ENCODE data around the gene KIAA1217.
"Not testable (repeated sequence)": the region's sequence is repeated elsewhere in the genome, so short reads cannot be mapped to it uniquely, and the experiment has no call there.

The KIAA1217 gene

DNA sequence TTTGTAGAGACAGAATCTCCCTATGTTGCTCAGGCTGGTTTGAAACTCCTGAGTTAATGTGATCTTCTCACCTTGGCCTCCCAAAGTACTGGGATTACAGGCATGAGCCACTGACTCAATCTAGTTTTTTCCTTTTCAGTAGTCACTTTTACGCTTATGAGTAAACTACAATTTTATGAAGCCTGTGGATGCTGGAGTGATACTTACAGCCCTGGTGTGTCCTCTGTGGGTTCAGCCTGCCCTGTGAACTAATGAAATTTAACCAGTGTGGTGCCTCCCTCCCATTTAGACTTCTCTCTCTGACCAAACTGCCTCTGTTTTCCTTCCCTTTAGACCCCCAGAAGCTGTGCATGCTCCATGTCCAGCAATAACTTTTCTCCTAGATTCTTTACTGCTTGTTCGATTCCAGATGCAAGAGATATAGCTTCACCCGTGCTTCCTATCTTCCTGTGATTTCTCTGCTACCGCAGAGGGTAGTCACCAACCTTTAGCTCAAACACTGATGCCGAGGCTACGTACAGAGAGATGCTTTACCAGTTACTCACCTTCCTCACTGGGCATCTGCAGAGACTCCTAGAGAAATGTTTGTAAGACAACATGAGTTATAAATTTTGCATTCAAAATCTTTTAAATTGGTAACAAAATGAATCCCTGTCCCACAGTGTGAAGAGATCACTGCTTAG is 90.8 kb downstream of the KIAA1217 start:
- DNase-seq: no peak

DNA sequence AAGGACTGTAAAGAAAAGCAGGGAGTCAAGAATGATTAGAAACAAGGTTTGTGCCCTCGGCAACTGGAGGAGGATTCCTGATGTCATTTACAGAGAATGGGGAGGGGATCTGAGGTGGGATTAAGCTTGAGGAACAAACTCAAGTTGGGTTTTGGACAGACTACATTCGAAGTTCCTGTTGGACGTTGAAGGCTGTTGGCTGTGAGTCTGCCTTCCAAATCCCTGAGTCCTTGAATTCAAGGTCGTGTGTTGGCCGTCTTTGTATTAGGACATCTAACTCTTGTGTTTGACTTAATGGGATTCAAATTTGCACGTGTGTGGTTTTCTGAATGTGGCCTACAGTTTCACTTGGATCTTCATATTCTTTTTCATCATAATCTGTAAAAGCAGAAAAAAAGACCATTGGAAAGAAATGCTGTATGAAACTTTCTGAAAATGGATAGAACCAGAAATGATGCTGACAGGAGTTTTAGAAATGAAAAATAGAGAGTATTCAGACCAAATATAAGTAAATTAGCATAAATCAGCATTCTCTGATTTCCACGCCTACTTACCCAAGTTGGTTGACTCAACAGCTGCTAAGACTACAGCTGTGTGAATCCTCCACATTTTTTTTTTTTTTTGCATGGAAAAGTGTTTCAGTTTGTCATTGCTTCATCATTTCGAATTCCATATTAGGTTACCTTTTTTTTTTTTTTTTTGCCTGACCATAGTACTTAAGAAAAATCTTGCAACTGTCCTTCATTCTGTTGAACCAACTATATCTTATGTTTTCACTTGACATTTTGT is 94.8 kb downstream of the KIAA1217 start:
- DNase-seq: no peak

DNA sequence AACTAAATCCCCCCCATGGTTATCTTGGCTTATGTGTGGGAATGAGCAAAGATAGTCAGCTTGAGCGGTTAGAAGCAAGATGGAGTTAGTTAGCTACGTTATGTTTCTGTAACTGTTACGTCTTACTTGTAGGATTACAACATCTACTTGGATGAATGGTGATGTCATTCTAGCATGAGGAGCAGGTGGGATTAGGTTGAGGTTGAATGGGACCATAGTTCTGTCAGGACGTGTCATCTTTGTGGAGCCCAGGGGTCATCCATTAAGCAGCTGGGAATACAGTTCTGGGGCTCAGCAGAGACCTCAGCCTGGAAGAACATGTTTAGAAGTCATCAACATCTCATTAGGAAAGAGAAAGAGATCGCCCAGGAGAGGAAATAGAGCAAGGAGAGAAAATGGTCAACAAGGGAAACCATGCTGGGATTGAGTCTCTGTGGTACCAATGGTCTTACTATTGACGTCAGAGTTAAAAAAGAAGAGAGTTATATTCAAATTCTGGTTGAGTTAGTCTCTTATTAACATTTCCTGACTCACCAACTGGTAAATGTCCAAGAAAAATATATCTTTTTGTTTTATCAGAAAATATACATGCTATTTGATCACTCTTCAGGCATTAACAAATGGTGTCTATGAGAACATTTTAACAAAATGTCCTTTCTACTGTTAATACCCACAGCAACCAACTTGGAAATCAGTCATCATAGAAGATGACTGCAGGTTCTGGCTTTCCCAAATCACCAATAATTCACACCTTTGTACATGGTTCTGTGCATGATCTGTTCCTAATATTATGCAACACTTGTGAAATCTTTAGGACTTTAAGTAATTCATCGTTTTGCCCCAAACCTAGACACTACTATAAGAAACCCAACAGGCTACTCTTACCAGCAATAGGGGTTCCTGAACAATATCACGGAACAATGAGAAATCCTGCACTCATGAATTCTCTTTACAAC is 96.9 kb downstream of the KIAA1217 start:
- no peak for DNase-seq

DNA sequence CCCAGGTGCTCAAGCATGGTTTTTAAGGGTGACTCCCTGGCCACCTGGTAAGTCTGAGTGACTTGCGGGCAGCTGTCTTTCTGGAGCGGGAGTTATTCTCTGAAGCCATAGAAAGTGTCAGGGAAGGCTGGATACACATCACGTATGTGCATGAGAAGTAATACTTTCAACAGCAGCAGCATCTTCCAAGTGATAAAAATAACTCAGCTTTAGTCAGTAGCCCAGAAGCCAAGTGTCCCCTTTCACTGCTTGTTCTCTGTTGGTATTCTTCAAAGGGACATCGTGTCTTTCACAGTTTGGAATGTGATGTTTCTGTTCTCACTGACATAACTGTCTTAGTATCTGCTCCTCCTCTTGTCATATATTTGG is 97.6 kb downstream of the KIAA1217 start:
- DNase-seq: no peak

DNA sequence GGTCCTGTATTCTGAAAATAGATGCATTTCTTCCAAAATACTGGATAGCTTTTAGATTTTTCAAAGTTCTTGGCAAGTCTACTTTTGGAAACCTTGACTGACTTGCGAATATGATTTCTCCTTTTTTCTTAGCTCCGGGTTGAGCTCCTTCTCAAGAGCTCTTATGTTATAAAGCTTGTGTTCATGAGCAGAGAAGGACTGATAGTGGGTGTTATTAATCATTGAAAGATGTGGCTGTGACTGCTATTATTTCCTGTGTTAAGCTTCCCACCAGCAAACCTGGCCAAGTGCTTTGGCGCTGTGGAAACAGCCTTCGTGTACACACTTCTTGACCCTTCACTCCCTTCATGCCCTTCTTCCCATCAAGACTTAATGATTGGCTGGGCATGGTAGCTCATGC is 98.2 kb downstream of the KIAA1217 start:
- no peak for DNase-seq

DNA sequence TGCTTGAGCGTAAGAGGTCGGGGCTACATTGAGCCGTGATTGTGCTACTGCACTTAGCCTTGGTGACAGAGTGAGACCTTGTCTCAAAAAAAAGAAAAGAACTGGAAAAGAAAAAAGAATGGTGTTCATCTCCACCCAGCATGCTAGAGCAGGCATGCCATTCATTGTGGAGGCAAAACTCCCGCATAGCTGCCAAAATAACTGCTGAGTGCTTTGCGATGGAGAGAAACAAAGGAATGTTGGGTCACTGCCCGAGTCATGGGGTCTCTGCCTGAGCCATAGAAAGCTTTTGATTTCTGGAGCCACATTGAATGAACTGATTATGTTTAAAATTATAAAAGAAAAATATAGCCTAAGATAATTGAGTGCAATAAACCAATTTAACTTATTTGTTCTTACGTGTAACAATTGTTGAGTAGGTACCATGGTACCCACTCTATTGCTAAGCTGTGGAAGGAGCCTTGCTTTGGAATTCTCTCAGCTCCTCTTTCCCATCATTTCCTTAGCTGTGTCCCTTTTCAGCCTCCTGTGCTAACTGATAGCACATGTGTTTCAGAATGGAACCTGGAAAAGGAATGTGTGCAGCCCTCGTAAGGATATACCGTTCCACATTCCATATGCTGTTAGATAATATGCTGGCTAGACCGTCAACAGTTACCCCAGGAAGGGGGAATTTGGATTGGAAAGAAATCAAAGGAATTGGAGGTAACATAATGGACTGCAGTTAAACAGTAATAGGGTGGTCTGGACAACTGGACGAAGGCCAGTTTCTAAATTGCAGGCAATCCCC is 99.0 kb downstream of the KIAA1217 start:
- DNase-seq: no peak

DNA sequence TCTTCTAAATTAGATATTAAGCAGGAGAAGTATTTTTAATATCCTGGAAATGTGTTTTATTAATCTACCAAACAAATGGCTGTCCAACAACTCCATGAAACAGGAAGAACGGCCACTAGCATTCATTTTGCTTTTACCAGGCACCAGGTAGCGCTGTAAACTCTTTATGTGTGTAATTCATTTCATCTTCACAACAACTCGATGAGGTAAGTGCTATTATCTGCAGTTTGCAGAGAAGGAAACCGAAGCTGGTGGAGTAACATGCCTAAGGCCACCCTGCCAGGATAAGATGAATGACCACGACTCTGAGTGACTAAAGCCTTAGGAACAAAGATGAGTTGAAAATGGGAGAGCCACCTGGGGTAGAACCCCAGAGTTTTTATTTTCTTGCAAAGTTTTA is 101.2 kb downstream of the KIAA1217 start:
- DNase-seq: no peak

DNA sequence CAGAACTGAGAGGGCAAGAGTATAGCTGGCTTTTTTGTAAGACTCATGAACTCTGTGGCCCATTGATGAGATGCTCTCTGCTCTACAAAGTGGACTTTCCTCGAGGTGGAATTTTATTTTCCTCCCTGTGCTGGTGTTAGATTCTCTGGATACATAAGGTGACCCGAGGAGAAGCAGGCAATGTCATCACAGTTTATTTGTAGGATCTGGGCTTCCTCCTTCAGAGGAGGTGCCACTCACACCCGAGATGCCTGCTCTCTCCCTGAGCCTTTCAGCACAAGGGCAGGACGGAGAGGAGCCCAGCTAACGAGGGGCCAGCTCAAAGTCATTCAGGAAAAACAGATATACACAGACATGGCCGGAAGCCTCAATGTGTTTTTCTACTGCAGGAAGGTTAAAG is 103.0 kb downstream of the KIAA1217 start:
- no peak for DNase-seq

DNA sequence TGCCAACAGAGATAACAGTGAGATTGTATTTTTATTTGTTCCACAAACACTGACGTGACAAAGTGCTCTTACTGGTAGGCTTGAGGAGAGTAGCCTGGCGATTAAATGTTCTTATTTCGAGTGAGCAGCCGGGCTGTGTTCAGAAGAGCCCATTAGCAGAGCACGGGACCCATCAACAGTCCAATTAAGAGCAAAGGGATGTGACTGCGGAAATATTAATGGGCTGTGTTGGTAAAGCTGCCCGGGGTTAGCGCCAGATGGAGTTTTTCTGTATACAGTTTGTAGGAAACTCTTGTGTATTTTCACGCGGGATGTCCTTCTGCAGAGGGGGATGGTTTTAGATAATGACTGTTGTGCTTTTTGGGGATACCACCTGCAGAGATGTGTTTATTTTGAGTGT is 104.3 kb downstream of the KIAA1217 start:
- DNase-seq: no peak

DNA sequence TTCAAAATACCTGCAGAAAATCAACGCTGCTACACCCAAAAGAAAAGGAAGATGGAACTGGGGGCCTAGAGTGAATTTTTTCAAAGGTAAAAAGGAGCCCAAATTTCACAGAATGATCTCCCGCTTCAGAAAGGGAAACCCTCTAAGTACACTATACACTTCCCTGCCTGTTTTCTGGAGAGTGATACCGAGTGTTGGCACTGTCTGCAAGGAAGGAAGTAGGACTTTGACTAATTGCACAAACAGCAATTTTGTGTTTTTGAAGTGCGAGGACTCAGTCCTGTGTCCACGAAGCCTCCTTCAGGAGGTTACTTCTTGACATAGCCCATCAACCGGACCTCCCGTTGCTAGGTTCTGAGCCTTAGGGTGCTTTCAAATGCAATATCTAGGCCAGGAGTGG is 106.3 kb downstream of the KIAA1217 start:
- no peak for DNase-seq

DNA sequence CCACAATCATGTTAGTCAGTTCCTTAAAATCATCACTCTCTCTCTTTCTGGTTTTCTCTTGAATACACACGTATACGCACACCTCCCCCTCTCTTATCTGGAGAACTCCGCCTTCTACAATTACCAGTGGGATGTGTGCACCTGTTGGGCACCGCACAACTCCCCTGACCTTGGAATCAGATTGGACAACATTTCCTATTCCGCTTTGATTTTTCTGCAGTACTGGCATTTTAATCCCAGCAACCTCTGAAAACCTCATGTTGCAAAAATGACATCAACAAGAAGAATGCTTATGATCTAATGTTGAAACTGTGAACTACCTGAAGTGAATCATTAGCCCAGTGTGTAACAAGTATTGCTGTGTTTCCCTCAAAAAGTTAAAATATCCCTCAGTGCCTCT is 109.6 kb downstream of the KIAA1217 start:
- DNase-seq: no peak

DNA sequence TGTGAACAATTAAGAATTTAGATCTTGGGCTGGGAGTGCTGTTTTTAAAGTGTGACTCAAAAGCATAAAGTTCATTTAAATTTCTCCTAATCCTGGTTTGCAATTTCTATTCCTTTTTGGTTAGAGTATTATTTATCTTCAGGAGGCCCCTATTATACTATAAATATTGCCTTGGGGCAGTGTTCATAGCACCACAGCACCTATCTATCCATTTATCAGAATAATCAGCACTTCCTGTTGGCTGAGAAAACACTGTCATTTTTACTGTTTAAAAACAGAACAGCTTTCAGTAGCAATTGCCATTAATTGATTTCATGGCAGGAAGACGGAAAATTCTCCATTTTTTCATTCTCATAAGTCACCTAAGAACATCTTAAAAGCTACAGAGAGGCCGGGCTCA is 111.4 kb downstream of the KIAA1217 start:
- DNase-seq: no peak

DNA sequence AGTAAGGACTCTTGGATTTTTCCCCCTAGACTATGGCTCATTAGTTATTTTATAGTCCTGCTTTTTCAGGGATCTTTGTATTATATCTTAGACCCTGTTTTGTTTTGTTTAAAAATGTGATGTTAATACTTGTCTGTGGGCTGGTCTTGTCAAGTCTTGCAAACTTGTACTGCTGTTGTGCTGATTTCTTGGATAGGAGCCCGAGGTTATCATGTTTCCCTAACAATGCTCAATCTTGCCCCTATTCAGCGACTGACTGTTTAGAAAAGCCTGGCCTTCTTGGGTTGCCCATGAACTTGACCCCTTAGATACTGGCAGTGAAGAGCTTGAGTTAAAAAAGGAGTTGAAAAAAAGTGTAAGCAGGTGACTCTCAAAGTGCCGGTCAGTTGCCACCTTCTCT is 115.7 kb downstream of the KIAA1217 start:
- DNase-seq: no peak

DNA sequence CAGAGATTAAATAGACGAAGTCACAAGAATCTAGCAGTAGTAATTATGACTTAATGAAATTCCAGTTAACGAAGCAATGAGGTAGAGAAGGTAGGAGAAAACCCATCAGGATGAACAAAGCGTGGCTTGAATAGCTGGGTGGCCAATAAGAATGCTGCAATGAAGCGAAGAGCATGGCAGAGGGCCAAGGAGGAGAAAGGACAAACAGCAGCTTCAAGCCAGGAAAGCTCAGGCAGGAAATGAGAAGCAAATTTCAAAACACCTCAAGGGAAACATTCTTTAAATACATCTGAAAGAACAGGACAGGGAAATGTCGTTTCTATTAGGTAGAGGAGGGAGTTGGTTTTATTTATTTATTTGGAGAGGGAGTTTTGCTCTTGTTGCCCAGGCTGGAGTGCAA is 122.5 kb downstream of the KIAA1217 start:
- no peak for DNase-seq

DNA sequence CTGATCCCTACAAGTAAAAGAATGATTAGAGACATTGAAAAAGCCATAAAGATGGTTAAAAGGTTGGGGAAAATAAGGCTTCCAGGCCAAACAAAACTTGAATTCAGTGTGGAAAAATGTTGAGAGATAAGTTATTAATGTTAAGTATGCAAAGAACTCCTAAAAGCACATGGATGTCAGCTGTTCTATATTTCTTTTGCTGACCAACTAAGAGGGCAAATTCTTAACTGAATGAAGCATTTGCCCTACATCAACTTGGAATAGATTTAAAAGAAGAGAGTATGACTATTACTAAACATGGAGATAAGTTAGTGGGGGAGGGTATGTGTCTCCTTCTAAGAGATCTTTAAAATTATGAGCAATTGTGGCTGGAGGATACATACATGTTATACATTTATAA is 124.8 kb downstream of the KIAA1217 start:
- no peak for DNase-seq

DNA sequence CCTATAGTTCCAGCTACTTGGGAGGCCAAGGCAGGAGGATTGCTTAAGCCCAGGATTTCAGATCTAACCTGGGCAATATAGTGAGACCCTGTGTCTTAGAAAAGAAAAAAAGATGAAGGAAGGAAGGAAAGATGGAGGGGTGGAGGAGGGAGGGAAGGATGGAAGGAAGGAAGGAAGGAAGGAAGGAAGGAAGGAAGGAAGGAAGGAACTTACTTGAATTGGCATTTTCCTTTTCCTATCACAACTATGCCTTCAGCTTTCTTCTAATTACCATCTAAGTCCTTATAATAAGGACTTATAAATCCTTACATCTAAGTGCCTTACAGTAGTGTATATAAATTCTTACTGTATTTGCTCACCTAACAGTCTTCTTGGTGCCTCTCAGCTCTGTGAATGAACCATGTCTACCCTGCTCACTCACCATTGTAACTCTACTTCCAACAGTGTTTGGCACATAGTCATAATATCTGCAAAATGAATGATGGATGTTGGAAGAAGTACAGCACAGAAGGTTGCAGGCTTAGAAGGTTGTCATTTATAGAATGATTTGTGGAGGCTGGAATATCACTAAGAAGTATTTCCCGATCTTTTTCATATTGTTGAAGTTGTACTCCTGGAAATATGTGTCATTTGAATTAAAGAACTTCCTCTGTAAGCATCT is 125.5 kb downstream of the KIAA1217 start:
- no peak for DNase-seq

DNA sequence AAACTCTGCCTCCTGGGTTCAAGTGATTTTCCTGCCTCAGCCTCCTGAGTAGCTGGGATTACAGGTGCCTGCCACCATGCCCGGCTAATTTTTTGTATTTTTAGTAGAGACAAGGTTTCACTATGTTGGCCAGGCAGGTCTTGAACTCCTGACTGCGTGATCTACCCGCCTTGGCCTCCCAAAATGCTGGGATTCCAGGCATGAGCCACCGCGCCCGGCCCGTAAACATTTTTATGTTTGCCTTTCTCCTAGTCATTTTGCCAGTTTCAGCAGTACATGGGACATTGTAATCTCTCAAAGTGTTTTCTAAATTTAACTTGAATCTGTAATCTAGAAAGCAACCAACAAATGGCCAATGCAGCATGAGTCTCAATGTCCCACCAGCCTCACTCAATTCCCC is 128.8 kb downstream of the KIAA1217 start:
- not testable (repeated sequence) for DNase-seq

DNA sequence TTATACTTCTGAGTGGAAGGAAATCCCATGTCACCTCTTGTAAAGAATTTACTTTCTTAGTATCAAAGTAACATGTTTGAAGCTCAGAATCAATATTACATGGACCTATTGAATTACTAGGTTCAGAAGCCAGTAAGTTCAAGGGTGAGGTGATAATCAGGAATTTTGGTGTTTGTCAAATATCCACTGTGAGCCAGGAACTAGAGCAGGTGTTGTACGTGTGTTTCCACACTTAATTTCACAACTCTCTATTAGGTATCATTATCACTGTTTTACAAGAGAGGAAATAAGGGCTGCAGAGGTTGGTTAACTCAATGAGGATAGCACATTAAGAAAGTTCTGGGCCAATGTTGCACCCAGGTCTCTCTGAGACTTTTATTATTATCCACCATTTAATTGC is 130.4 kb downstream of the KIAA1217 start:
- DNase-seq: no peak

DNA sequence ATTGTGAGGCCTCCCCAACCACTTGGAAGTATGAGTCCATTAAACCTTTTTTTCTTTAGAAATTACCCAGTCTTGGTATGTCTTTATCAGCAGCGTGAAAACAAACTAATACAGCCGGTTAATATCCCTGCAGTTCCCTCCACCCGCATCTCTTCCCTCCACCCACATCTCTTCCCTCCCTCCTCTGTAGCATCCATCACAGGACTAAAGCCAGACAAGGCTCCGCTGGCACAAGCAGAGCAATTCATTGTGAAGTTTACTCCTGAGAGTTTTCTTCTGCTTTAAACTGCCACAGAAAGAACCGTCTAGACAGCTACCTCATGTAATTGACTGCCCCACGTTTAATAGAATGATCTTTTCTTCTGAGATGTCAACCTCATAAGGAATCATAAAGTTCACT is 131.5 kb downstream of the KIAA1217 start:
- DNase-seq: no peak

DNA sequence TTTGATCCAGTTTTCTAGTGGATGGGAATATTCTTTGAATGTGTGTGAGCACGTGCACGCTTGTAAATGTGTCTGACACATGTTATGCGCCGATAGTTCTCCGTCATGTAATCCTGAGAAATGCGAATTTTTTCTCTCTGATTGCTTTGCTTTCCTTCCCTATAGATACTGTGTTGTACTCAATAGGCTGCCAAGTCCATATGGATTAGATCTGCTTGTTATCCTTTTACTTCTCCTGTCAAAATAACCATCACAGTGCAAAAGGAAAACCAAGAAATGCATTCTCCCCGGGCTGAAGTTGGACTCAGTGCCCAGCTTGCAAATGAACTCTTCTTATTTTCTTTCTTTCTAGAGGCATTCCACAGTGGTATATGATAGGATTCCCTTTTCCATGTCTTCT is 131.9 kb downstream of the KIAA1217 start:
- no peak for DNase-seq

DNA sequence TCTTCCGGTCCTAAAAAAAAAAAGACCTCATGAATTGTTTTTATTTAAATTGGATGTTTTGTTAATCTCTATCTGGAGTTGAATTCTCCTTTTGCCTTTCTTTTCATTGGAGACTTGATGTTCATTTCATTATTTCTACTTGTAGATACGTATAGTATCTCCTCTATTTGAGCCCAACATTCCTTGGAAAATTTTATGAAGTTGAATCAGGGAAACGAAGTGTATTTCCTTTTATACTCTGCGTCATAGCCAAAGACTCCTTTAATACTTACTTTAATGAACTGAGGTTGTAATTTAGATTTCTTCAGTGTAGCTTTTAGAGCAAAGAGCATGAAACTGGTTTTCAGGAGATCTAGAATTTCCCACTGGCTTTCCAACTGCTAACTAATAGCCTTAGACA is 132.4 kb downstream of the KIAA1217 start:
- DNase-seq: no peak

DNA sequence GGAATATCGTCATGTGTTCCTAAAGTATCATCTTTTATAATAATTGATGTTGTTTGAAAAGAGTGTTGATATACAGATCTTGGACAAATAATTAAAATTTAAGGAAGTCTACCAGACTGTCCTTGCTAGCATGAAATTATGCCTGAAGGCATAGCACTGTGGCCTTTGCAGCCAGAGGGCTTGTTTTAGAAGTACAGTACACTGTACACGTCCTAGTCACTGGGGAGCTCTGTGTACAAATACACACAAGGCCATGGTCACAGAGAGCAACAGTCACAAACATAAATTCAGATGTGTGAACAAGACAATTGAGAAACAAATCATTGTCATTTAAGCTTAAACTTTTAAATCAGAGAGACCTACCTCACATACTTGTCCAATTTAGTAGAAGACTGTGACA is 133.0 kb downstream of the KIAA1217 start:
- DNase-seq: no peak

Measured in inflammatory macrophage treated with lipopolysaccharide for 1 hour (primary cell).